GM21526 (cell line): ENCODE results near the gene RASSF4.
A peak's percentile ranks its signal among the peaks of the same experiment; 100 is the strongest.
"Not testable (repeated sequence)": the region's sequence is repeated elsewhere in the genome, so short reads cannot be mapped to it uniquely, and the experiment has no call there.

Experiments
- ATAC-seq: cut with Tn5 transposase; IDR thresholded peaks from one replicate; pipeline ENCODE4 v1.9.1; 2021; ENCODE audit warnings: moderate library complexity; ENCODE audit not compliant: unreplicated experiment, low FRiP score

RASSF4 gene

DNA sequence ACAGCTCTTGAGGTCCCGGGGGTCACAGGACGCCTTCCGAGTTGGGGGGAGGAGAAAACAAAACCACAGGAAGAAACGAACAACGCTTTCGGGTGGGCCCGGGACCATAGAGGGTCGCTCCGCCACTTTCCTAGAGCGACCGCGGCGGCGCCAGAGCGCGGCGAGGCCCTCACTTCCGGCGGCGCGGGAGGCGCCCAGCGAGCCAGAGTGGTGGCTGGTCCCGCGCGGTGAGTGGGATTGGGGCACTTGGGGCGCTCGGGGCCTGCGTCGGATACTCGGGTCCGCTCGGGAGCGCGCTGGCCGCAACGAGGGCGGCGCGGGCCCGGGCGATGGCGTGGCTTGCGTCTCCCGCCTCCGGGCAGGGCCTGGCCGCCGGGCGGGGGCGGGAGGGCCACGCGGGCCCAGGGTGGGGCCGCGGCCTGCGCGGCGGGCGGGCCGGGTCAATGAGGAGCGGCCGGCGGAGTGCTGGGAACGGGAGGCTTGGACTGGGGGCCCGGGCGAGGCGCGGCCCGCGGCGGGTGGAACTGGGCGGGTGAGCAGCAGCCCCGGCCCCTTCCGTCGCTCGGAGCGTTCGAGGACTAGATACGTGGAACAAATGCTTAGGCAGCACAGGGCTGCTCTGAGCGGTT, 41.3 kb downstream of the RASSF4 start, which contains the start of gene ZNF22:
Gene ZNF22, plus strand, starts transcription at position 172 of the 629 bp plus-strand sequence. CDS start 2,446 bp downstream, outside the sequence.
- peak; percentile 77 for ATAC-seq

DNA sequence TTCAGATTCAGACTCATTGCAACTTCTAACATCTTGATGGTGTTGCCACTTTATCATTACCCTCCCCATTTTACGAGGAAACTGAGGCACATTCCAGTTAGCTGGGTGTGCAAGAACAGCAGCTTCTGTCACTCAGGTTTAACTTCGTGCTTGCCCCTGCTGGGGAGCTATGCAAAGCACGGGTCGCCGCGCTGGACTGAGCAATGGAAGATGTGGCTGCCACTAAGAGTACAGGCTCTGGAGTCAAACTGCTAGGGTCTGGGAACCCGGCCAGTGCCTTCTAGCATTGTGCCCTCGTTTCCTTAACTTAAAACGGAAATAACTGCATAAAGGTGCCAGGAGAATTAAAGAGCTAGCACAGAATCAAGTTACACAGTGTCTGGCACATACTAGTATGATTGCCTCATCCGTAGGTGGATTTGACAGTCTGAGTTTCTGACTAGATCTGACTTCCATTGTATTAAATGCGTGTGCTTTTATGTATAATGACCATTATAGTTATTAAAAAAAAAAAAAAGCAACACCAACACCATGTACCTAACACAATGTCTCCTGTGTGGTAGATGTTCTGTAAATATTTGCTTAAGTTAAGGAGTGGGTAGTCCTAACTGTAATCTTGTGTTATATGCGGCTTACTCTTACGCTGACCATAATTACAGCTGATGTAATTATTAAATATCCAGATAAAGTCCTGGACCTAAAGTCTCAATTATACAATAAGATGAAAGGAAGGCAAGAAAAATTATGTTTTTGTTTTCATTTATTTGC, 42.0 kb downstream of the RASSF4 start:
- peak; percentile 76 for ATAC-seq

DNA sequence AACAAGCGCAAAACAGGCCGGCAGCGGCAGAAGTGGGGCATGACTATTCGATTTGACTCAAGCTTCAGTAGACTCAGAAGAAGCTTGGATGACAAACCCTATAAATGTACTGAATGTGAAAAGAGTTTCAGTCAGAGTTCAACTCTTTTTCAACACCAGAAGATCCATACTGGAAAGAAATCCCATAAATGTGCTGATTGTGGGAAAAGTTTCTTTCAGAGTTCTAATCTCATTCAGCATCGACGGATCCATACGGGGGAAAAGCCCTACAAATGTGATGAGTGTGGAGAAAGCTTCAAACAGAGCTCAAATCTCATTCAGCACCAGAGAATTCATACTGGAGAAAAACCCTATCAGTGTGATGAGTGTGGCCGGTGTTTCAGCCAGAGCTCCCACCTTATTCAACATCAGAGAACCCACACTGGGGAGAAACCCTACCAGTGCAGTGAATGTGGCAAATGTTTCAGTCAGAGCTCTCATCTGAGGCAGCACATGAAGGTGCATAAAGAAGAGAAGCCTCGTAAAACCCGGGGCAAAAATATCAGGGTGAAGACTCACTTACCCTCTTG, 43.9 kb downstream of the RASSF4 start:
- ATAC-seq: no peak

DNA sequence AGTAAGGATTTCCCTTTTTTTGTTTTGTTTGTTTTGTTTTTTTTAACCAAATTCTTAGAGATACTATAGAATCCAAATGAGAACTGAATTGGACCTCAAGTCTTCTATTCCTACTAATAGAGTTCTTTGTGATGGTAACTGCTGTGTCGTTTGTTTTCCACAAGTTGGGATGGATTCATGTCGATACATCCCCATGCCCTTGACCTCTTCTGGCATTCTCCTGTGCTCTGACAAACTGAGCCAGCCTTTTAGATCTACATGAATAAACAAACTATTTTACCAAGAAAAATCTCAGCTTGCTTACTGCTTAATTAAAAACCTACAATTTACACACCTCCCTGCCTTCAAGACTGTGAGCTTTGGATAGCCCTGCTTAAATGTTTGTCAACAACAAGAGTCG, 45.1 kb downstream of the RASSF4 start:
- no peak for ATAC-seq

DNA sequence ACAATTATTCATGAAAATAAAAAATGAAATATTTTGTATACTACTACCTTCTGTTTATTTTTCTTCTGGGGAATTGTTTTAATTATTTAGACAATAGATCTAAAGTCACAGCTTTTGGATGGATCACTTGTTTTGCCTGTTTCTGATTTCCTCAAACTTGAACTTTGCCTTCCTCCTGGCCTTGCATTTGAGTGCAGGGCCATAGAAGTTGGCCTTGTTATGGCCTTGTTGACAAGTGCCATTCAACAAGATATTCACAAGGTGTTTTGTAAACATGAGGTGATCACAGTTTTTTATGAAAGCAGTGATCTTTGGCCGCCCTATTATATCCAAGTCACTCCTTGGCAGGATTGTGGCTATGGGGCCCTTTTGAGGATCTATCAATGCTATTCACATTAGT, 45.7 kb downstream of the RASSF4 start:
- ATAC-seq: no peak

DNA sequence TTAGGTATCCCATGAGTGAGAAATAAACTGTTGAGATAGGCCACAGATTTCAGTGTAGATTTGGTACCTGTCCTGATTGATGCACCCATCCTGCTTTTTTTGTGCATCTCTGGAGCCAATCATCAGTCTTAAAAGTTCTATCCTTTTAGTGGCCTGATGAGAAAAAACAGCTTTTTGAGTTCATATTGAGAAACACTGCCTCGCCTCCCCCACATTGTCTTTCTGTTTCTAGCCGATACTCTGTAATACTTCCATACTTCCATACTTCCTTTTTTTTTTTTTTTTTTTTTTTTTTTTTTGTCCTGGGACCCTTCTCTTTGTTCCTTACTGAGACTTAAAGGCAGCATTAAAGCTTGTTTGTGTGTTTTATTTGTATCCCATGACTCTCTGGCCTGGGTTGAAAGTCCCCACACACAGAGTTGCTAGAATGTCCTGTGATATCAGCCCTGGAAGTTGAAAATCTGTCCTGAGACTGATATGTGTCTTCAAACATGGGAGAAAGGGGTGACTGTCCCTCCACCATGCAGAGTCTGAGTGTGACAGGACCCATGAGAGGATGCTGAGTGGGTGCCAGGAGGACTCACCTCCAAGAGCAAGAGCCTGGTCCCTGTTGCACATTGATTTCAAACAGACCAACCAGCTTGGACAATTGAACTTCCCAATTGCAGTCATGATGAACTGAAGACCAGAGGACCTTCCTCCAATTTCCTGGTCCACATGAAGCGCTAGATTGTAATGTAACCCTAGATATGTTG, 46.9 kb downstream of the RASSF4 start:
- ATAC-seq: no peak

DNA sequence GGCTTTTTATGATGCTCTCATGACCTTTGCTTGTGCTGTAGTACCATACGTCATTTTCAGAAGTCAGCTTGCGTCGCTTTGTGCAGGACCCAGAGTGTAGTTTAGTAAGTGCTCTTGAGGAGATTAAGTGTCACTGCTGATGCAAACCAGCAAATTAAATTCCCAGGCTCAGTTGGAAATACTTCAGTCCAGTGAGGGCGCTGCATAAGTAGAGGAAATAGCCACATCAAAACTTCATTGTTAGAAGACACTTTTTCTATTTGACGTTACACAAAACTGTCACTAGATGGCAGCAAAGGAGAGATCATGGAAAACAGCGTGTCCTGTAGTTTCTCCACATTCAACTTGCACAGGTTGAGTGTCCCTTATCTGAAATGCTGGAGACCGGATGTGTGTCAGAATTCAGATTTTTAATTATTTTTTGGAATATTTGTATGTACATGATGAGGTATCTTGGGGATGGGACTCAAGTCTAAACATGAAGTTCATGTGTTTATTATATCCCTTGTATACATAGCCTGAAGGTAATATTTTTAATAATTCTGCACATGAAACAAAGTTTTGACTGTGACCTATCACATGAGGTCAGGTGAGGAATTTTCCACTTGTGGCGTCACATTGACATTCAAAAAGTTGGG, 49.0 kb downstream of the RASSF4 start:
- ATAC-seq: no peak

DNA sequence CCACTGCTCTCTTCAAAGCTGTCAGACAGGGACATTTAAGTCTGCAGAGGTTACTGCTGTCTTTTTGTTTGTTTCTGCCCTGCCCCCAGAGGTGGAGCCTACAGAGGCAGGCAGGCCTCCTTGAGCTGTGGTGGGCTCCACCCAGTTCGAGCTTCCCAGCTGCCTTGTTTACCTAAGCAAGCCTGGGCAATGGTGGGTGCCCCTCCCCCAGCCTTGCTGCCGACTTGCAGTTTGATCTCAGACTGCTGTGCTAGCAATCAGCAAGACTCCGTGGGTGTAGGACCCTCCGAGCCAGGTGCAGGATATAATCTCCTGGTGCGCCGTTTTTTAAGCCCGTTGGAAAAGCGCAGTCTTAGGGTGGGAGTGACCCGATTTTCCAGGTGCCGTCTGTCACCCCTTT, 55.0 kb downstream of the RASSF4 start:
- ATAC-seq: not testable (repeated sequence)

DNA sequence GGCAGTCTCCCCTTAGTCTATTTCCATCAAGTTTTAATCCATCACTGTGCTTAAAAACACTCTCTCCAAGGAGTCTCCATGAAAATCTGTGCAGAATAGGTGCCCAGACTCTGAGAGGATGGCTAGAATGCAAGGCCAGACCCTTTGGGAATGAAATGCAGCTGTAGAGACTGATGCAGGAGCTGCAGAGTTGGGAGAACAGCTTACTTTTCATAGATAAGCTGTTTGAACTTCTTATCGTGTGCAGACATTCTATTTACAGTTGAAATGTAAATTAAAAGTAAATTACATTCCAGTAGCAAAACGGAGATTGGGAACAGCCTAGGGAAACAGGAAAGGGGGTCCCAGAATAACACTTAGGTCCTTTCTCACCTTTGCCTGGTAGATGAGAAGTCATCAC, 56.0 kb downstream of the RASSF4 start:
- ATAC-seq: no peak

DNA sequence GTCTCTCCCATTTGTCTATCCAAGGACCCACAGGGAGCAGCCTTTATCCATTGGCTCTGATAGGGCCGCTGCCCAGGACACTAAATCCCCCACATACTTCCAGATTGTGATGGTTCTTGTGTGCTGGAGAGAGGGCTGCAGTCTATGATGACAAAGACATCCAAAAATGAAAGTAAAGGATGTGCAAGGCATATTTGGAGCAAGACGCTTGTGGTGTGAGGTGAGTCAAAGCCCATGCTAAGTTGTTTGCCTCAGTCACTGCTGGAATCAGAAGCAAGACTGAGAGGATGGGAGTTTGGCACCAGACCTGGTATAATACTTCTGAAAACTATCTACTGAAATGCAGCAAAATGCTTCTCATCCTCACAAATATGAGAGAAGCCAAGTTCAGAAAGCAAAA, 63.8 kb downstream of the RASSF4 start:
- ATAC-seq: no peak

DNA sequence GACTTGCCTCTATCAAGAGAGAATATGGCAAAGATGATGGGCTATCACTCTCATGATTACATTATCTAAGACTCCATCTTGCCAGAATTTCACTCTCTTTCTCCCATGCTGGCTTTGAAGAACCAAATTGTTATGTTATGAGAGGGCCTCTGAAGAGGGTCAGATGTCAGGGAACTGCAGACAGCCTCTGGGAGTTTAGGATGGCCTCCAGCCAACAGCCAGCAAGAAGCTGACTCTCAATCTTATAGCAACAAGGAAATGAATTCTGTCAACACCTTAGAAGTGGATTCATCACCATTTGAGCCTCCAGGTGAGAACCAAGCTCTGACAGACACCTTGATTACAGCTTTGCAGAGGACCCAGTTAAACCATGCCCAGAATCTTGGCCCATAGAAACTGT, 74.7 kb downstream of the RASSF4 start:
- ATAC-seq: no peak

DNA sequence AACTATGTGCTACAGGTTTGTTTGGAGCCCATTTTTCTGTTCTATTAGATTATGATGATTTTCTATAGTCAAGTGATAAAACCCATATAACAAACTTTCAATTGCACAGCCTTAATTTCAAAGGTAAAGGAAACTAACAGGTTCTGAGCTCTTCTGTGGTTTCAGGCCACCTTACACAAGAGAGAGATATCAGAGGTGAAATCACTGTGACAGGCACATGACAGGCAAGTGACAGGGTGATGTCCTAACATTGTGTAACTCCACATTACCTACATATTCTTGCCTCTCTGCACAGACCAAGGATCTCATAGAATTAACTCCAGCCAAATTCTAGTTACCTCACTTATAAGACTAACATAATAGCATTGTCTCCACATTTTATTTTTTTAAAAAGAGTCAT, 76.1 kb downstream of the RASSF4 start:
- ATAC-seq: no peak

DNA sequence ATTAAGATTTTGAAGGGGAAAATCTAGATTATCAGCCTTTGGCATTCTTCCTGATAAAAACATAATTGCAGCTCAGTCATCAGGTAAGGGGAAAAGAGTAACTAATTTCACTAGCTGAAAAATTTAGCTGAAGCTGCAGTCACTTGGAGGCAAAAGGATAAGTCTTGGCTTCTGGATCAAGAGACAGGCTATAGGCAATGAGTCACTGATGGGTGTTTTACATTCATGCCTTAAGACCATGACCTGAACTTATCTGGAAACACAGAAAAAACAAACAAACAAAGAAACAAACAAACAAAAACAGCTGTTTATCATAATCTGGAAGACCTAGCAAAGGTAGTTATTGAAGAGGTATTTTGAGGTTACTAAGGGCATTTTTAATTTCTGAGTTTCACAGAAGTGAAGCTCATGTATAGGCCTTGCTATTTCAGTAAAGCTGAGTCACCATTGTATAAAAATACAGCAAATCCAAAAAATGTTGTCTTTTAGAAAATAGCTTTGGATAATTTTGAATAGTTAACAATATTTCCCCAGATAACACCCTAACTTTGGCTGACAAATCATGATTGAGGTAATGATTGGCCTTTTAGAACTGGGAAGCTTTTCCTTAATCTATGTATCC, 81.4 kb downstream of the RASSF4 start:
- no peak for ATAC-seq

DNA sequence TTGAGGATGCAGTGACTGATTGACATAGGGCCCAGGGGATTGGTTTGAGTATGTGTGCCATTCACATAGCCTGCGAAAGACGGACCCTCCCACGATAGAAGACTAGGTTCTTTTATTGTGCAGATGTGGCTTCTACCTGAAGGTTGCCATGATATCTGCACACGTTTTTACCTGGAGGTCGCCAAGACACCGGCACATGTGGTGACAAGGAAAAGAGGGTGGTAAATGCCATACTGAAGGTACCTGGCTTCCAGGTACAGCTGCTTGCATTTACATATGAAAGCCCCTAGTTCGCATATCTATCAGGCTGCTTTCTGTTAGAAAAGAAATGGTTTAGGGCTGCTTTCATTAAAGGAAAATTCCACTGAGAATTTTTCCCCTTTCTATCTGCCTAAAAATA, 84.7 kb downstream of the RASSF4 start:
- no peak for ATAC-seq
